Measurements from ENCODE around the gene GEMIN7.

Gene GEMIN7

GRCh38 chr19:45059258-45059965, 19.6 kb upstream of the GEMIN7 start:
- no peaks in the 10 kb centered on the region for H3K4me1 ChIP-seq
- H3K79me2 ChIP-seq: peaks cover 27% of the 10 kb centered on the region
- no peaks in the 10 kb centered on the region for H3K36me3 ChIP-seq (ENCODE audit: control insufficient read depth, insufficient read depth, low read length)
- H2AFZ ChIP-seq: no peak overlapping the region
- H3K27ac ChIP-seq: no peak overlapping the region
- H3K27me3 ChIP-seq (ENCODE audit: control insufficient read depth, insufficient read depth, low read length): no peaks in the 10 kb centered on the region
- H3K9me3 ChIP-seq (ENCODE audit: control insufficient read depth, low read length): no peaks in the 10 kb centered on the region
- TF ChIP-seq, protein P1, sequence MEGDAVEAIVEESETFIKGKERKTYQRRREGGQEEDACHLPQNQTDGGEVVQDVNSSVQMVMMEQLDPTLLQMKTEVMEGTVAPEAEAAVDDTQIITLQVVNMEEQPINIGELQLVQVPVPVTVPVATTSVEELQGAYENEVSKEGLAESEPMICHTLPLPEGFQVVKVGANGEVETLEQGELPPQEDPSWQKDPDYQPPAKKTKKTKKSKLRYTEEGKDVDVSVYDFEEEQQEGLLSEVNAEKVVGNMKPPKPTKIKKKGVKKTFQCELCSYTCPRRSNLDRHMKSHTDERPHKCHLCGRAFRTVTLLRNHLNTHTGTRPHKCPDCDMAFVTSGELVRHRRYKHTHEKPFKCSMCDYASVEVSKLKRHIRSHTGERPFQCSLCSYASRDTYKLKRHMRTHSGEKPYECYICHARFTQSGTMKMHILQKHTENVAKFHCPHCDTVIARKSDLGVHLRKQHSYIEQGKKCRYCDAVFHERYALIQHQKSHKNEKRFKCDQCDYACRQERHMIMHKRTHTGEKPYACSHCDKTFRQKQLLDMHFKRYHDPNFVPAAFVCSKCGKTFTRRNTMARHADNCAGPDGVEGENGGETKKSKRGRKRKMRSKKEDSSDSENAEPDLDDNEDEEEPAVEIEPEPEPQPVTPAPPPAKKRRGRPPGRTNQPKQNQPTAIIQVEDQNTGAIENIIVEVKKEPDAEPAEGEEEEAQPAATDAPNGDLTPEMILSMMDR (IDR thresholded peaks at IDR 0.05): peak; percentile 88
- H3K4me2 ChIP-seq (ENCODE audit: low read length): no peak overlapping the region
- H3K9ac ChIP-seq: no peak overlapping the region
- H3K4me3 ChIP-seq (ENCODE audit: low read depth, low read length): no peak overlapping the region

DNA sequence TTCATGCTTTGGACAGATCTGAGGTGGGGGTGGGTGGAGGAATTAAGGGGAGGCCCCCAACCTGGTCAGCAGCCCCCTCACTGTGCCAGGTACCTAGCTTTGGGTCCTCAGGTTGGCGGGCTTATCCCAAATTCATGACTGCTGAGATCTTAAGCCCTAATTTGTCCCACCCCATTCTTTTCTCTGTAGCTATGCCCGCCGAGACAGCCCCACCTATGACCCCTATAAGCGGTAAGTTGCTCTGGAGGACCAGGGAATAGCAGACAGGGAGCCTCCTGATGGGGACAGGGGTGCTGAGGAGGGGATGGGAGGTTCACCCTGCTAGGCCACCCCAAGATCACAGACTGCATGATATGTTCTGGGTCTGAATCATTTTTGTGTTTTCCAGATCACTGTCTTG, 17.1 kb upstream of the GEMIN7 start:
- Histone ChIP-seq H3K79me2 (peaks cover 15% of the 10 kb centered on the region), H3K36me3 (ENCODE audit: control insufficient read depth, insufficient read depth, low read length) (no peaks in the 10 kb centered on the region)

GRCh38 chr19:45063851-45064801, 14.9 kb upstream of the GEMIN7 start:
- no peak overlapping the region for H3K4me3 ChIP-seq (ENCODE audit: low read depth, low read length)

More for the DNA sequence above, 17.1 kb upstream of the GEMIN7 start:
- H3K4me2 ChIP-seq (ENCODE audit: low read length): no peak overlapping the region
- H3K27me3 ChIP-seq (ENCODE audit: control insufficient read depth, insufficient read depth, low read length): no peaks in the 10 kb centered on the region
- no peak overlapping the region for H2AFZ ChIP-seq
- H3K9ac ChIP-seq: no peak overlapping the region
- no peaks in the 10 kb centered on the region for H3K4me1 ChIP-seq
- H3K9me3 ChIP-seq (ENCODE audit: control insufficient read depth, low read length): no peaks in the 10 kb centered on the region
- H3K4me3 ChIP-seq (ENCODE audit: low read depth, low read length): no peak overlapping the region
- TF ChIP-seq, protein P1 (IDR thresholded peaks at IDR 0.05): no peak
- H3K27ac ChIP-seq: no peak overlapping the region

GRCh38 chr19:45066921-45067661, 12.0 kb upstream of the GEMIN7 start:
- TF ChIP-seq, protein P1 (IDR thresholded peaks at IDR 0.05): no peak
- no peak overlapping the region for H2AFZ ChIP-seq
- no peaks in the 10 kb centered on the region for H3K27me3 ChIP-seq (ENCODE audit: control insufficient read depth, insufficient read depth, low read length)
- no peak overlapping the region for H3K27ac ChIP-seq
- H3K9me3 ChIP-seq (ENCODE audit: control insufficient read depth, low read length): no peaks in the 10 kb centered on the region
- no peak overlapping the region for H3K9ac ChIP-seq
- H3K4me1 ChIP-seq: no peaks in the 10 kb centered on the region
- H3K4me2 ChIP-seq (ENCODE audit: low read length): no peak overlapping the region
- no peaks in the 10 kb centered on the region for H3K79me2 ChIP-seq
- no peak overlapping the region for H3K4me3 ChIP-seq (ENCODE audit: low read depth, low read length)
- no peaks in the 10 kb centered on the region for H3K36me3 ChIP-seq (ENCODE audit: control insufficient read depth, insufficient read depth, low read length)

More at GRCh38 chr19:45063851-45064801, 14.9 kb upstream of the GEMIN7 start:
- Histone ChIP-seq H3K9ac (no peak overlapping the region), H3K9me3 (ENCODE audit: control insufficient read depth, low read length) (no peaks in the 10 kb centered on the region), H3K36me3 (ENCODE audit: control insufficient read depth, insufficient read depth, low read length) (no peaks in the 10 kb centered on the region), H2AFZ (no peak overlapping the region), H3K27me3 (ENCODE audit: control insufficient read depth, insufficient read depth, low read length) (no peaks in the 10 kb centered on the region), H3K4me2 (ENCODE audit: low read length) (no peak overlapping the region), H3K27ac (no peak overlapping the region), H3K4me1 (no peaks in the 10 kb centered on the region), H3K79me2 (peaks cover 12% of the 10 kb centered on the region)
- TF ChIP-seq, protein P1 (IDR thresholded peaks at IDR 0.05): no peak

Data from parathyroid adenoma (tissue), 2 donors.